22Rv1 (cell line): ENCODE data around the gene IFNA8.

Source experiments
- ZFX ChIP-seq: fragments of 450-650 bp; IDR thresholded peaks from 2 replicates; pipeline ENCODE4 v1.6.1; 2017; ENCODE audit warnings: antibody characterized with exemption, borderline replicate concordance
- TF ChIP-seq, protein P1 (sequence below): fragments of 450-650 bp; IDR thresholded peaks from 2 replicates; pipeline ENCODE4 v1.5.1; 2017; ENCODE audit warnings: mild to moderate bottlenecking

DNA sequence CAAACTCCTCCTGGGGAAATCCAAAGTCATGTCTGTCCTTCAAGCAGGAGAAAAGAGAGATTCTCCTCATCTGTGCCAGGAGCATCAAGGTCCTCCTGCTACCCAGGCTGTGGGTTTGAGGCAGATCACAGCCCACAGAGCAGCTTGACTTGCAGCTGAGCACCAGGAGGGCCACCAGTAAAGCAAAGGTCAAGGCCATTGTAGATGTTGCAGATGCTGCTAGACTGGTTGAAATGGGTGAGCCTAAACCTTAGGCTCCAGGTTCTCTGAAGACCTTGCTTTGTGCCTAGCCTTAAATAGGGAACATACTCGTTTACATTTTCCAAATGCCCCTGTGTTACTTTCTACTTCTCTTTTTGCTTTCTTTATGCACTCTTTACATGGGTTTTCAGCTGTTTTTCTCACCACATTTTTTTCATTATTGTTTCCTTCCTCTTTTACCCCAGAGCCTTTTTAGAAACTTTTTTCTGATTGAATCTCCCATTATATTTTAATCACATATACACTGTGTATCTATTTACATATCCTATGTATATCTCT, 23.7 kb upstream of the IFNA8 start, which contains the start of gene IFNA2:
- TF ChIP-seq, protein P1, sequence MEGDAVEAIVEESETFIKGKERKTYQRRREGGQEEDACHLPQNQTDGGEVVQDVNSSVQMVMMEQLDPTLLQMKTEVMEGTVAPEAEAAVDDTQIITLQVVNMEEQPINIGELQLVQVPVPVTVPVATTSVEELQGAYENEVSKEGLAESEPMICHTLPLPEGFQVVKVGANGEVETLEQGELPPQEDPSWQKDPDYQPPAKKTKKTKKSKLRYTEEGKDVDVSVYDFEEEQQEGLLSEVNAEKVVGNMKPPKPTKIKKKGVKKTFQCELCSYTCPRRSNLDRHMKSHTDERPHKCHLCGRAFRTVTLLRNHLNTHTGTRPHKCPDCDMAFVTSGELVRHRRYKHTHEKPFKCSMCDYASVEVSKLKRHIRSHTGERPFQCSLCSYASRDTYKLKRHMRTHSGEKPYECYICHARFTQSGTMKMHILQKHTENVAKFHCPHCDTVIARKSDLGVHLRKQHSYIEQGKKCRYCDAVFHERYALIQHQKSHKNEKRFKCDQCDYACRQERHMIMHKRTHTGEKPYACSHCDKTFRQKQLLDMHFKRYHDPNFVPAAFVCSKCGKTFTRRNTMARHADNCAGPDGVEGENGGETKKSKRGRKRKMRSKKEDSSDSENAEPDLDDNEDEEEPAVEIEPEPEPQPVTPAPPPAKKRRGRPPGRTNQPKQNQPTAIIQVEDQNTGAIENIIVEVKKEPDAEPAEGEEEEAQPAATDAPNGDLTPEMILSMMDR: no peak
- no peak for TF ChIP-seq ZFX
